Heart right ventricle (tissue), 16 donors: Measurements from ENCODE around the gene ZNF329. TPM values are rescaled to one million over a fixed set of nuclear protein-coding genes. Genes with fewer than 3 reads are reported as not detected.

Experiments
- ATAC-seq, 8 donors: fragments of 200-7000 bp; cut with Tn5 transposase; one replicate each; pipeline ENCODE4 v1.9.1; 2020; ENCODE audit warnings: mild to moderate bottlenecking in 8 of 8, moderate library complexity in 8 of 8, moderate number of reproducible peaks in 1 of 8
- DNase-seq, 2 donors: peaks; one replicate each; pipeline ENCODE4 v3.0.0-alpha.2; 2020
- H3K27ac ChIP-seq, 10 donors: fragments of 200-600 bp; sonication (generic) in 2 of 10; one replicate each; pipeline versions ENCODE4 v1.5.0 to v1.8.0; 2020 to 2022; ENCODE audit warnings: mild to moderate bottlenecking in 3 of 10
- H3K27me3 ChIP-seq, 7 donors: fragments of 200-600 bp; one replicate each; pipeline ENCODE4 v1.8.0; 2021 to 2022; ENCODE audit warnings: mild to moderate bottlenecking in 2 of 7
- H3K36me3 ChIP-seq, 9 donors: fragments of 200-600 bp; sonication (generic) in 1 of 9; one replicate each; pipeline versions ENCODE4 v1.5.0 to v1.8.0; 2020 to 2022; ENCODE audit warnings: mild to moderate bottlenecking in 2 of 9
- H3K4me1 ChIP-seq, 9 donors: fragments of 200-600 bp; sonication (generic) in 1 of 9; one replicate each; pipeline versions ENCODE4 v1.5.0 to v1.8.0; 2020 to 2022; ENCODE audit warnings: mild to moderate bottlenecking in 4 of 9
- H3K4me3 ChIP-seq, 10 donors: fragments of 200-600 bp; sonication (generic) in 2 of 10; one replicate each; pipeline versions ENCODE4 v1.5.0 to v1.8.0; 2020 to 2022; ENCODE audit warnings: mild to moderate bottlenecking in 7 of 10, moderate library complexity in 2 of 10
- H3K9me3 ChIP-seq, 11 donors: fragments of 200-600 bp in 10 of 11; sonication (generic) in 2 of 11; one replicate each; pipeline versions ENCODE4 v1.5.0 to v1.8.0; 2013 to 2022; ENCODE audit warnings: mild to moderate bottlenecking in 2 of 11, control low read depth in 1 of 11, moderate library complexity in 1 of 11
- WGBS, 2 donors: extraction: QIAGEN DNeasy Blood & Tissue Kit; methylation state at CpG; one replicate each; pipeline ENCODE4 v1.1.7; 2013; ENCODE audit warnings: inconsistent platforms in 1 of 2; 5-methylcytosine and 5-hydroxymethylcytosine counted together
- intact Hi-C, 10 donors: fragments of 100-400 bp; cut with DNase I; formaldehyde crosslinking; loops; one replicate each; pipeline versions ENCODE4 v1.11.1 to v1.14.2; 2022
- polyA plus RNA-seq, 2 donors: library from polyadenylated mRNA; stranded (reverse); fragments of 200-250 nt; gene quantifications; one replicate each; pipeline ENCODE4 v1.2.3, GENCODE V29; 2013
- total RNA-seq, 10 donors: library from RNA; stranded (reverse); fragmentation: NEBNext Ultra II Directional in 3 of 10; extraction: Animal tissue kit (Norgen Biotek cat#: 25700) in 3 of 10; gene quantifications; one replicate each; pipeline versions ENCODE4 v1.2.1 to v1.2.4, GENCODE V29; 2021 to 2023
- TF ChIP-seq, protein P1 (sequence below), 9 donors: fragments of 200-600 bp; sonication (generic) in 2 of 9; IDR thresholded peaks; one replicate each; pipeline versions ENCODE4 v1.5.0 to v1.8.0; 2021 to 2022; ENCODE audit warnings: antibody characterized with exemption in 9 of 9, mild to moderate bottlenecking in 5 of 9, moderate library complexity in 1 of 9
- donor health status: Arrhythmogenic right ventricular cardiomyopathy.
- donor health status: ischemic (EF 13 %, LVEDD 7.1; RV severe dilation, severe dysfunction).
- donor health status: healthy with polysubstance abuse.
- donor health status: DM: no; HTN: yes; CAD: no.
- donor health status: DM: no; HTN: no; CAD: no.
- donor health status: ischemic (EF 25% LVEDD 6.9; RV normal size, moderate dysfunction).
- donor health status: ischemic (EF 25% LVEDD 5.7; RV mildly dilated, moderate dysfunction).
- donor health status: healthy.
- donor health status: DM: yes; HTN: yes; CAD: no.
- donor health status: Ischemic cardiomyopathy.
- donor health status: ischemic (EF 35%, LVEDD 5.7; RV mildly dilated, moderate dysfunction).
- donor health status: nonischemic (EF 11% LVEDD 7.7; RV severe dilation, severe dysfunction).
- donor health status: DM: yes; HTN: yes; CAD: no.
- donor health status: PGD.
- donor health status: ischemic (EF 29% LVEDD 5.4; RV normal size, mild dysfunction).
- donor health status: nonischemic (EF 23%, LVEDD 6.1; RV moderate dilation, normal function).

ZNF329 gene
- total and polyA plus RNA-seq, 12 donors = 2.3 to 9.7 (median 7.7) TPM

DNA sequence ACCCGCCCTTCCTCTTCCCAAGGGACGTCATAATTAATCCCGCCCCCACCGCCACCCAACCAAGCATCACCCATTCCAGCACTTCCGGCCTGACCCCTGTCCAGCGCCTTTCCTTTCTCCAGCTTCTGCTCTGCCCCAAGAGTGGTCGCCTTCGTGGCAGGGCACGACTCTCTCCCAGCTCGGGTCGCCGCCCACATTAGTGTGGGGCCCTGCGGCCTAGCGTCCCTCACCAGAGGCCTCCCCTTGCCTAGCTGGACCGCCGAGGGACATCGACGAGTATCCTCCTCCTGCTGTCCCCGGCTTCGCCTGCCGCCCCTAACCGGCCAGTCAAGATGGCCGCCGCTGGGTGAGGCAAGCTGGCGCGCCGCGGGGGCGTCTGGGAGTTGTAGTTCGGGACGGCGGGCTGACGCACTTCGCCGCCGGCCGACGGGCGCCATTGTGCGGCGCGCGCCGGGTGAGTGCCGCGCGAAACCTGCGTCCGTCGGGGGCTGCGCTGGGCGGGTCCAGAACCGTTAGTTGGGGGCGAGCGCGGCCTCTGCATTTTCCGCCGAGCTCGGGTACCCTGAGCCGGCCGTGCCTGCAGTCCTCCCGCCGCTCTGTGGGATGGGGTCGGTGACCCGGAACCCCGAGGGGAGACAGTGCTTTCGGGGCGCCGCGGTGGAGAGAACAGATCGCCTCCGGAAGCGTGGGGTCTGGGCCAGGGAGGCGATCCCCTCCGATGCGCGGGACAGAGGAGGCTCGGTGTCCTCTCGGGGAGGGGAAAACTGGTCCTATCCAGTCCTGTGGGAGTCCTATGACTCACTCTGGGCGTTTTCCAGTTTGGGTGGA, 32.6 kb upstream of the ZNF329 start, which contains the start of gene ZNF274:
Gene ZNF274 (plus strand): TSS at position 73 of the 828 bp plus-strand sequence. CDS start 905 bp downstream, outside the sequence.
- peaks cover 4 to 78% (median 38%) of the 10 kb centered on the region in 9 donors for H3K36me3 ChIP-seq
- DNase-seq = peak; percentile 95
- no peaks in the 10 kb centered on the region for H3K27me3 ChIP-seq
- intact Hi-C loops = loop anchor here in 5 of 10 donors (1.0 to 10.0 kb wide), 6 partner anchors 46 to 144 kb away; partner anchors contain the start of genes ERVK3-1 (in 2 of the 5), ZNF8 (in 2 of the 5), ZNF544 (in 1 of the 5) and ZSCAN22 (in 1 of the 5)
- TF ChIP-seq, protein P1, sequence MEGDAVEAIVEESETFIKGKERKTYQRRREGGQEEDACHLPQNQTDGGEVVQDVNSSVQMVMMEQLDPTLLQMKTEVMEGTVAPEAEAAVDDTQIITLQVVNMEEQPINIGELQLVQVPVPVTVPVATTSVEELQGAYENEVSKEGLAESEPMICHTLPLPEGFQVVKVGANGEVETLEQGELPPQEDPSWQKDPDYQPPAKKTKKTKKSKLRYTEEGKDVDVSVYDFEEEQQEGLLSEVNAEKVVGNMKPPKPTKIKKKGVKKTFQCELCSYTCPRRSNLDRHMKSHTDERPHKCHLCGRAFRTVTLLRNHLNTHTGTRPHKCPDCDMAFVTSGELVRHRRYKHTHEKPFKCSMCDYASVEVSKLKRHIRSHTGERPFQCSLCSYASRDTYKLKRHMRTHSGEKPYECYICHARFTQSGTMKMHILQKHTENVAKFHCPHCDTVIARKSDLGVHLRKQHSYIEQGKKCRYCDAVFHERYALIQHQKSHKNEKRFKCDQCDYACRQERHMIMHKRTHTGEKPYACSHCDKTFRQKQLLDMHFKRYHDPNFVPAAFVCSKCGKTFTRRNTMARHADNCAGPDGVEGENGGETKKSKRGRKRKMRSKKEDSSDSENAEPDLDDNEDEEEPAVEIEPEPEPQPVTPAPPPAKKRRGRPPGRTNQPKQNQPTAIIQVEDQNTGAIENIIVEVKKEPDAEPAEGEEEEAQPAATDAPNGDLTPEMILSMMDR (IDR thresholded peaks at IDR 0.05) = no peak
- peaks cover 4 to 97% (median 87%) of the 10 kb centered on the region in 11 donors for H3K9me3 ChIP-seq
- H3K4me3 ChIP-seq = peak within 1 kb of the TSS; percentile 67 to 98 (median 92)
- peaks cover 0 to 17% (median 6%) of the 10 kb centered on the region in 9 donors for H3K4me1 ChIP-seq
- ATAC-seq = peak; percentile 95 to 97 (median 96)
- H3K27ac ChIP-seq = peak within 1 kb of the TSS; percentile 96 to 100 (median 100)
- WGBS, 2 donors = 1% methylated on average over 80 of the region's 80 CpGs

DNA sequence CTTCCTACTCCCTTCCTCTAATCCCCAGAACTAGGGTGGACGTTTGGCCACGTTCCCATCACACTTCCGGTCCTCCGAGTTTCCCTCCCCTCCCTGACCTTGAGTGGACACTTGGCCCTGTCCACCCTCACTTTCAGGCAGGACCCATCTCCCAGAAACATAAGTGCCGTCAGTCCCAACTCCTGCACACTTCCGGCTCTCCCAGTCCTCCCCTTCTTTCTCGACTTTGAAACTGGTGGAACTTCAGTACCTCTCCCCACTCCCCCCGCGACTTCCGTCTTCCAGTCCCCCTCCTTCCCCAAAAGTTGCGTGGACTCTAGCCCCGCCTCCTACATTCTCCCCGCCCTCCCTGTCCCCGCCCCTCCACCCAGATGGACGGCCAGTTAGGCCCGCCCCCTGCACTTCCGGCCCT, 32.0 kb upstream of the ZNF329 start:
- H3K27ac ChIP-seq = peak overlapping the region; percentile 63 to 100 (median 100)
- DNase-seq (peak in 1 of 2 donors; percentile 89), ATAC-seq (peak in 1 of 8 donors; percentile 10)
- H3K27me3 ChIP-seq = no peaks in the 10 kb centered on the region
- H3K9me3 ChIP-seq = peaks cover 4 to 97% (median 87%) of the 10 kb centered on the region in 11 donors
- peaks cover 0 to 17% (median 6%) of the 10 kb centered on the region in 9 donors for H3K4me1 ChIP-seq
- TF ChIP-seq, protein P1 (IDR thresholded peaks at IDR 0.05) = no peak
- peaks cover 1 to 78% (median 38%) of the 10 kb centered on the region in 9 donors for H3K36me3 ChIP-seq
- WGBS, 2 donors = 2 to 4% methylated on average over 17 of the region's 17 CpGs
- peak overlapping the region in 9 of 10 donors; percentile 67 to 98 (median 92) for H3K4me3 ChIP-seq
- intact Hi-C loops = loop anchor here in 5 of 10 donors (2.0 to 10.0 kb wide), 5 partner anchors 46 to 145 kb away; partner anchors contain the start of genes ZNF8 (in 2 of the 5), ERVK3-1 (in 1 of the 5), ZNF544 (in 1 of the 5) and ZSCAN22 (in 1 of the 5)

DNA sequence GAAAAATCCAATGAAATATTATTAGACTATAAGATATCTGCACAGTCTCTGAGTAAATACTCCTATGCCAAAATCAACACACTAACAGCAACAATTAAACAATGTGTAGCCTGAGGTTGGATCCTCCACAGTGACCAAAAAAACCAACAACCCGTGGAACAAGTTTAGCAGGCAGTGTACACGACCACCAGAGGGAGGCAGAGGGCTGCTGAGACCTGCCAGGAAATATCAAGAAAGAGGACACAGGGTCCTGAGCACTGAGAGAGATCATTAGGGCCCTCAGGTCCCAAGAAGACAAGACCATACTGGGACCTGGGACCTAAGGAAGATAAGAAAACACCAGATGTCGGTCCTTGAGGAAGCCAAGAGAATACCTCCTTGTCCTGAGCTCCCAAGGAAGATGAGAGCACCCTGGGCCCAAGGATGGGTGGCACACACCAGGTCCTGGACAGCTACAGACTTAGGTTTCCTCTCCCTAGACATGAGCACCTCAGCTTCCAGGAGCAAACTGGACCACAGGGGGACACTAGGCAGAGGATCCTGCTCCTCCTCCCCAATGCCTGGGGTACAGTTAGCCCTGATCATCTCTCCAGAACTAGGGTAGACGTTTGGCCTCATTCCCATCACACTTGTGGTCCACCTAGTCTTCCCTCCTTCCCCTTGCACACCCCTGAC, 31.4 kb upstream of the ZNF329 start:
- Histone ChIP-seq H3K36me3 (peaks cover 0 to 78% (median 37%) of the 10 kb centered on the region in 9 donors), H3K4me1 (peaks cover 0 to 17% (median 6%) of the 10 kb centered on the region in 9 donors), H3K27ac (peak overlapping the region; percentile 63 to 100 (median 100)), H3K27me3 (no peaks in the 10 kb centered on the region), H3K9me3 (peaks cover 4 to 97% (median 87%) of the 10 kb centered on the region in 11 donors), H3K4me3 (peak overlapping the region in 9 of 10 donors; percentile 67 to 98 (median 92))
- intact Hi-C loops = loop anchor here in 5 of 10 donors (2.0 to 10.0 kb wide), 5 partner anchors 47 to 145 kb away; partner anchors contain the start of genes ZNF8 (in 2 of the 5), ERVK3-1 (in 1 of the 5), ZNF544 (in 1 of the 5) and ZSCAN22 (in 1 of the 5)
- TF ChIP-seq, protein P1 (IDR thresholded peaks at IDR 0.05) = peak; percentile 44 to 65 (median 53)
- ATAC-seq (peak in 3 of 8 donors; percentile 24 to 33 (median 25)), DNase-seq (peak; percentile 30 to 56)
- WGBS, 2 donors = 18 to 39% methylated on average over 4 of the region's 4 CpGs
